ENCODE results near the gene AGR2. TPM values are rescaled to one million over a fixed set of nuclear protein-coding genes. Genes with fewer than 3 reads are reported as not detected.

The AGR2 gene
- not detected in 2 replicates for total RNA-seq

GRCh38 chr7:16804674-16805439 lies at the start of gene AGR2:
Gene AGR2, minus strand, starts transcription at chr7:16804999. Its CDS starts 3,203 bp downstream, at chr7:16801796.

GRCh38 chr7:16753102-16753931 lies 51.5 kb downstream of the AGR2 start, which contains the start of gene TSPAN13:
Gene TSPAN13, plus strand, starts transcription at chr7:16753755. Its CDS starts 213 bp downstream, at chr7:16753968.

Other genes with a start within 250 kb of the AGR2 start
- gene ANKMY2, start 159.2 kb downstream of the AGR2 start, total RNA-seq: 9.8 and 12.5 TPM in 2 replicates
- gene BZW2, start 158.8 kb downstream of the AGR2 start, total RNA-seq: 122 and 137 TPM in 2 replicates
- 25.4 and 37.9 TPM in 2 replicates for gene TSPAN13, start 51.2 kb downstream of the AGR2 start, total RNA-seq
- not detected in 2 replicates for gene AGR3, start 77.0 kb upstream of the AGR2 start, total RNA-seq